GM18498 (cell line): ENCODE data around the gene ADGRG6.

Source experiments
- ATAC-seq: cut with Tn5 transposase; IDR thresholded peaks from one replicate; pipeline ENCODE4 v1.9.1; 2021; ENCODE audit warnings: mild to moderate bottlenecking, moderate library complexity; ENCODE audit not compliant: unreplicated experiment

Gene ADGRG6

GRCh38 chr6:142290851-142291250 is 11.0 kb upstream of the ADGRG6 start:
- ATAC-seq = no peak

GRCh38 chr6:142291512-142291911 is 10.3 kb upstream of the ADGRG6 start:
- no peak for ATAC-seq

- no peak for ATAC-seq
Observed at GRCh38 chr6:142292166-142292924, 9.5 kb upstream of the ADGRG6 start.

GRCh38 chr6:142293121-142293520 is 8.7 kb upstream of the ADGRG6 start:
- ATAC-seq = no peak

GRCh38 chr6:142294679-142295078 is 7.1 kb upstream of the ADGRG6 start:
- no peak for ATAC-seq

- ATAC-seq = no peak
Observed at GRCh38 chr6:142296975-142297604, 4.7 kb upstream of the ADGRG6 start.

- no peak for ATAC-seq
Observed at GRCh38 chr6:142297605-142297995, 4.2 kb upstream of the ADGRG6 start.

GRCh38 chr6:142297996-142298753 is 3.6 kb upstream of the ADGRG6 start:
- no peak for ATAC-seq

- ATAC-seq = no peak
Observed at GRCh38 chr6:142300302-142300701, 1.5 kb upstream of the ADGRG6 start.

GRCh38 chr6:142300758-142301650 is 803 bp upstream of the ADGRG6 start:
- no peak for ATAC-seq

GRCh38 chr6:142302421-142303175 is 791 bp downstream of the ADGRG6 start:
- ATAC-seq = no peak

GRCh38 chr6:142303176-142303533 is 1.3 kb downstream of the ADGRG6 start:
- no peak for ATAC-seq

GRCh38 chr6:142304241-142304640 is 2.4 kb downstream of the ADGRG6 start:
- ATAC-seq = no peak

GRCh38 chr6:142306736-142307135 is 4.9 kb downstream of the ADGRG6 start:
- no peak for ATAC-seq

- ATAC-seq = no peak
Observed at GRCh38 chr6:142307963-142308748, 6.3 kb downstream of the ADGRG6 start.

- no peak for ATAC-seq
Observed at GRCh38 chr6:142309426-142309825, 7.6 kb downstream of the ADGRG6 start.

GRCh38 chr6:142313284-142313683 is 11.5 kb downstream of the ADGRG6 start:
- no peak for ATAC-seq

- ATAC-seq = no peak
Observed at GRCh38 chr6:142316791-142317368, 15.1 kb downstream of the ADGRG6 start.

- ATAC-seq = no peak
Observed at GRCh38 chr6:142318714-142319113, 16.9 kb downstream of the ADGRG6 start.
